ENCODE data around the gene HSPA14.

HSPA14 gene

GRCh38 chr10:14837757-14838581 is at the start of gene HSPA14, which contains the start of the genes CDNF and MSANTD7:
Gene HSPA14, plus strand, starts transcription at chr10:14838306. Its CDS starts 97 bp downstream, at chr10:14838403.
Gene CDNF, minus strand, starts transcription at chr10:14838037. Its CDS starts 91 bp downstream, at chr10:14837946.
Gene MSANTD7, plus strand, starts transcription at chr10:14838306. Its CDS starts 3,979 bp downstream, at chr10:14842285.
- peak; percentile 98 for DNase-seq (ENCODE audit: low spot score)
- no peak for TF ChIP-seq CTCF (IDR thresholded peaks at IDR 0.05; ENCODE audit: extremely low read depth, missing control alignments)

GRCh38 chr10:14798636-14799035 is 39.5 kb upstream of the HSPA14 start:
- TF ChIP-seq CTCF (IDR thresholded peaks at IDR 0.05; ENCODE audit: extremely low read depth, missing control alignments) = no peak
- no peak for DNase-seq (ENCODE audit: low spot score)

GRCh38 chr10:14800397-14800796 is 37.7 kb upstream of the HSPA14 start:
- no peak for DNase-seq (ENCODE audit: low spot score)
- TF ChIP-seq CTCF (IDR thresholded peaks at IDR 0.05; ENCODE audit: extremely low read depth, missing control alignments) = no peak

GRCh38 chr10:14801723-14802122 is 36.4 kb upstream of the HSPA14 start:
- no peak for DNase-seq (ENCODE audit: low spot score)
- TF ChIP-seq CTCF (IDR thresholded peaks at IDR 0.05; ENCODE audit: extremely low read depth, missing control alignments) = no peak

GRCh38 chr10:14803827-14804226 is 34.3 kb upstream of the HSPA14 start:
- TF ChIP-seq CTCF (IDR thresholded peaks at IDR 0.05; ENCODE audit: extremely low read depth, missing control alignments) = no peak
- no peak for DNase-seq (ENCODE audit: low spot score)

GRCh38 chr10:14806318-14806717 is 31.8 kb upstream of the HSPA14 start:
- no peak for TF ChIP-seq CTCF (IDR thresholded peaks at IDR 0.05; ENCODE audit: extremely low read depth, missing control alignments)
- no peak for DNase-seq (ENCODE audit: low spot score)
